Left lung (tissue), 10 donors: Measurements from ENCODE around the gene TEDC2. TPM values are rescaled to one million over a fixed set of nuclear protein-coding genes. Genes with fewer than 3 reads are reported as not detected.

ENCODE experiments used
- ATAC-seq: fragments of 200-7000 bp; cut with Tn5 transposase; one replicate; pipeline ENCODE4 v1.9.1; 2020; ENCODE audit warnings: moderate library complexity
- DNase-seq, 4 donors: peaks; one replicate each; pipeline ENCODE4 v3.0.0-alpha.2; 2013 to 2020
- H3K27ac ChIP-seq, 2 donors: fragments of 200-600 bp; sonication (generic) in 1 of 2; one replicate each; pipeline versions ENCODE4 v1.5.0 to v1.8.0; 2020 to 2021
- H3K27me3 ChIP-seq, 2 donors: fragments of 200-600 bp; sonication (generic) in 1 of 2; one replicate each; pipeline versions ENCODE4 v1.5.0 to v1.8.0; 2020 to 2021
- H3K36me3 ChIP-seq, 2 donors: fragments of 200-600 bp; sonication (generic) in 1 of 2; one replicate each; pipeline versions ENCODE4 v1.5.0 to v1.8.0; 2020 to 2021
- H3K4me1 ChIP-seq, 2 donors: fragments of 200-600 bp; one replicate each; pipeline ENCODE4 v1.8.0; 2021
- H3K4me3 ChIP-seq, 2 donors: fragments of 200-600 bp; sonication (generic) in 1 of 2; one replicate each; pipeline versions ENCODE4 v1.5.0 to v1.8.0; 2020 to 2021; ENCODE audit warnings: mild to moderate bottlenecking in 1 of 2
- H3K9me3 ChIP-seq, 2 donors: fragments of 200-600 bp; sonication (generic) in 1 of 2; one replicate each; pipeline versions ENCODE4 v1.5.0 to v1.8.0; 2020 to 2021
- intact Hi-C, 2 donors: fragments of 100-400 bp; cut with DNase I; formaldehyde crosslinking; loops; one replicate each; pipeline versions ENCODE4 v1.11.2 to v1.14.2; 2022
- polyA plus RNA-seq, 6 donors: library from polyadenylated mRNA; unstranded; fragments of 120-200 nt; gene quantifications; one replicate each; pipeline ENCODE4 v1.2.1, GENCODE V29; 2013; ENCODE audit not compliant: insufficient read length in 6 of 6
- total RNA-seq, 2 donors: library from RNA; stranded (reverse); fragmentation: NEBNext Ultra II Directional; extraction: Animal tissue kit (Norgen Biotek cat#: 25700); gene quantifications; one replicate each; pipeline ENCODE4 v1.2.1, GENCODE V29; 2021
- TF ChIP-seq, protein P1 (sequence below), 2 donors: fragments of 200-600 bp; sonication (generic) in 1 of 2; IDR thresholded peaks; one replicate each; pipeline versions ENCODE4 v1.5.0 to v1.8.0; 2021; ENCODE audit warnings: antibody characterized with exemption in 2 of 2
- donor health status: DM: no; HTN: yes; CAD: no.
- donor health status: DM: no; HTN: no; CAD: no.

The TEDC2 gene
- total and polyA plus RNA-seq, 8 donors, result 4.0 to 10.9 (median 8.3) TPM

DNA sequence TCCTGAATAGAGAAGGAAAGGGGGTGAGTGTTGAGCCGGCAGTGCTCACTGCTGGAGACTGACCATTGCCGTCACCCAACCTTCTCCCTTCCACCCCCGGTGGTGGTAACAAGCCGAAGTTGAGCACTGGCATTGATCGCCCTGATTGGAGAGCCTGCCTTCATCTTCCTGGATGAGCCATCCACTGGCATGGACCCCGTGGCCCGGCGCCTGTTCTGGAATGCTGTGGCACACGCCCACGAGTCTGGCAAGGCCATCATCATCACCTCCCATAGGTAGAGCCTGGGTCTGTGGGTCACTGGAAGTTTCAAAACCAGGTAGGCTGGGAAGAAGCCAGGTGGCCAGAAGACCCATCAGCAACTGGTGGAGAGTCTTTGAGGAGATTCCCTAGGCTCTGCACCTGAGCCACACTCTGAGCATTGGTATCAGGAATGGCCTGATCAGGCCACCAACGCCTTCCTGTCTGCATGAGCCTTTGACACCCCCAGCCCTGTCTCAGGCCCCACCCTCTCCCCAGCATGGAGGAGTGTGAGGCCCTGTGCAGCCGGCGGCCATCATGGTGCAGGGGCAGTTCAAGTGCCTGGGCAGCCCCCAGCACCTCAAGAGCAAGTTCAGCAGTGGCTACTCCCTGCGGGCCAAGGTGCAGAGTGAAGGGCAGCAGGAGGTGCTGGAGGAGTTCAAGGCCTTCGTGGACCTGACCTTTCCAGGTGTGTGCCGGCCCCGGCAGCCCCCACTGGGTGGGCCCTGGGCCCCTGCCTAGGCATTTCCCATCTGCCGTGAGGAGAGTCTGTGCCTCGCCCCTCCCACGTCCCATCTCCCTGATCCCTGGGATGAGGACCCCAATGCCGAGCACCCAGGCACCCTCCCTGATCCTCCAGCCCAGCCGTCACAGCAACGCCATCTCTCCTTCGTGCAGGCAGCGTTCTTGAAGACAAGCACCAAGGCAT is 35.6 kb upstream of the TEDC2 start:
- Histone ChIP-seq H3K36me3 (no peaks in the 10 kb centered on the region), H3K4me1 (peaks cover 0 to 10% of the 10 kb centered on the region in 2 donors), H3K4me3 (no peak overlapping the region), H3K27ac (no peak overlapping the region), H3K9me3 (no peaks in the 10 kb centered on the region), H3K27me3 (no peaks in the 10 kb centered on the region)
- ATAC-seq, result no peak
- TF ChIP-seq, protein P1, sequence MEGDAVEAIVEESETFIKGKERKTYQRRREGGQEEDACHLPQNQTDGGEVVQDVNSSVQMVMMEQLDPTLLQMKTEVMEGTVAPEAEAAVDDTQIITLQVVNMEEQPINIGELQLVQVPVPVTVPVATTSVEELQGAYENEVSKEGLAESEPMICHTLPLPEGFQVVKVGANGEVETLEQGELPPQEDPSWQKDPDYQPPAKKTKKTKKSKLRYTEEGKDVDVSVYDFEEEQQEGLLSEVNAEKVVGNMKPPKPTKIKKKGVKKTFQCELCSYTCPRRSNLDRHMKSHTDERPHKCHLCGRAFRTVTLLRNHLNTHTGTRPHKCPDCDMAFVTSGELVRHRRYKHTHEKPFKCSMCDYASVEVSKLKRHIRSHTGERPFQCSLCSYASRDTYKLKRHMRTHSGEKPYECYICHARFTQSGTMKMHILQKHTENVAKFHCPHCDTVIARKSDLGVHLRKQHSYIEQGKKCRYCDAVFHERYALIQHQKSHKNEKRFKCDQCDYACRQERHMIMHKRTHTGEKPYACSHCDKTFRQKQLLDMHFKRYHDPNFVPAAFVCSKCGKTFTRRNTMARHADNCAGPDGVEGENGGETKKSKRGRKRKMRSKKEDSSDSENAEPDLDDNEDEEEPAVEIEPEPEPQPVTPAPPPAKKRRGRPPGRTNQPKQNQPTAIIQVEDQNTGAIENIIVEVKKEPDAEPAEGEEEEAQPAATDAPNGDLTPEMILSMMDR (IDR thresholded peaks at IDR 0.05), result no peak
- intact Hi-C loops, result no loop called here
- no peak for DNase-seq

DNA sequence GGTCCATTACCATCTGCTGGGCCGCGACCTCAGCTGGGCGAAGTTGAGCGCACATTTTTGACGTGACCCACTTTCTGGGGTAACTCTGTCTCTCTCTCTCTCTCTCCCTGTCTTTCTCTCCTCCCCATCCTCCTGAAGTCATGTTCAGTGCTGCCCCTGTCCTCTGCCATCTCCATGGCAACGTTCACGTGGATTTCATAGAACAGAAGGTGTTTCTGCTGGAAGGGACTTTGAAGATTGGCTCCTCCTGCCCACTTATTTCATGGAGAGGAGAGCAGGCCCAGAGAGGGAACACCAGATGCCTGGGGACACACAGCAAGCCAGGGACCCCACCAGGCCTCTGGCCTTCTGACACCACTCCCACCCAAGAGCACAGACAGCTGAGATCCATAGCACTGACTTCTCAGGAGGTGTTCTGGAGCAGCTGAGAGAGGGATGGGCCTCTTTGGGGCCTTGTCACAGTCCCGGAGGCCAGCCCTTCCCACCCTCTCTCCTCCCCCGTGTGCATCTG is 34.8 kb upstream of the TEDC2 start:
- H3K27me3 ChIP-seq, result no peaks in the 10 kb centered on the region
- no peaks in the 10 kb centered on the region for H3K36me3 ChIP-seq
- TF ChIP-seq, protein P1 (IDR thresholded peaks at IDR 0.05), result no peak
- no peak for ATAC-seq
- no peak overlapping the region for H3K4me3 ChIP-seq
- peaks cover 0 to 14% of the 10 kb centered on the region in 2 donors for H3K4me1 ChIP-seq
- H3K27ac ChIP-seq, result no peak overlapping the region
- intact Hi-C loops, result no loop called here
- DNase-seq, result no peak
- no peaks in the 10 kb centered on the region for H3K9me3 ChIP-seq

DNA sequence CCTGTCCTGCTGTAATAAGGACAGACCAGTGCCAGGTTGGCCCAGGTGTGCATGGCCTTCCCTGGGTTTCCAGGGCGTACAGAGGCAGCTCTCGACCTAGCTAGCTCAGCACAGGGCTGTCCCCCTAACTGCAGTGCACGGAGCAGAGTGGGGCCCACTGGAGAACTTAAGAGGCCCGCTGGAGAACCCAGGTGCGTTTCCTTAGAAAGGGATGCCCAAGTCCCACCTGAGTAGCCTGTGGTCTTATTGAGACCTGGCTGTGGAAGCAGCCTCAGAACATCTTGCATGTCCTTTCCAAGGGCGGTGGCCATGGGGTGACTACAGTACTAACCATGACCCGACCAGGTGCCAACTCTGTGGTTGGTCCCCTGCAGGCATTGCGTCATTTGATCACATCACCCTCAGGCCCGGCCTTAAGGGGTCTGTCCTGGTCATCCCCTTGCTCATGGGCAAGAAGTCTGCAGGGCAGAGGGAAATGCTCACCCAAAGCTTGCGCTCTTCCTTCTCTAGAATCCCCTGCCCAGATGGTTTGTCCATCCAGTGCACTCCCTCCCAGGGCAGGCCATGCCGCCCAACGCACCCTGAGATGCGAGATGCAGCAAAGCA is 34.0 kb upstream of the TEDC2 start:
- DNase-seq, result no peak
- intact Hi-C loops, result no loop called here
- Histone ChIP-seq H3K27ac (no peak overlapping the region), H3K27me3 (no peaks in the 10 kb centered on the region), H3K36me3 (no peaks in the 10 kb centered on the region), H3K9me3 (no peaks in the 10 kb centered on the region), H3K4me3 (no peak overlapping the region), H3K4me1 (peaks cover 0 to 23% of the 10 kb centered on the region in 2 donors)
- TF ChIP-seq, protein P1 (IDR thresholded peaks at IDR 0.05), result no peak
- no peak for ATAC-seq

DNA sequence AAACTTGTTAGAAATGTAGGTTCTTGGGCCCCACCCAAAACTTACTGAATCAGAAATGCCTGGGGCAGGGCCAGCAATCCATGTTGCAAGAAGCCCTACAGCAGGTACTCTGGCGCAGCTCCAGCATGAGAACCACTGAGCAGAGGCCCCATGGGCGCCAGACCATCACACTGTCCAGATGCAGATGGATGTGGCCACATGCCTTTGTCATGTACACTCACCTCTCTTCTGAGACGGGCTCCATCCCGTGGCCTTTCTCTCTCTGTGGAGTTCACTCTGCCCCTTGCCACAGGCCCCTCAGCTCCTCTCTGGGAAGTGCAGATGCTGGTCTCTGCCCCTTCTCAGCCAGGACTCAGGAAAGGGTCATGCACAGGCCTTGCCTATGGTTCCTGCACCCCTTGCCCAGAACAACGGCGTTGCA is 33.0 kb upstream of the TEDC2 start:
- H3K27me3 ChIP-seq, result no peaks in the 10 kb centered on the region
- H3K4me3 ChIP-seq, result no peak overlapping the region
- intact Hi-C loops, result no loop called here

More for the DNA sequence above, 33.0 kb upstream of the TEDC2 start:
- no peak overlapping the region for H3K27ac ChIP-seq
- H3K4me1 ChIP-seq, result peaks cover 0 to 24% of the 10 kb centered on the region in 2 donors
- DNase-seq (no peak), ATAC-seq (no peak)
- no peaks in the 10 kb centered on the region for H3K36me3 ChIP-seq
- TF ChIP-seq, protein P1 (IDR thresholded peaks at IDR 0.05), result no peak
- no peaks in the 10 kb centered on the region for H3K9me3 ChIP-seq
